Measurements from ENCODE around the gene DCXR.

GRCh38 chr17:82035488-82035887 is 2.0 kb downstream of the DCXR start:
- TF ChIP-seq CTCF (IDR thresholded peaks at IDR 0.05; ENCODE audit: low read depth, low read length) (no peak), EZH2phosphoT487 (IDR thresholded peaks at IDR 0.05; ENCODE audit: low read depth) (no peak)

Data from OCI-LY3 (cell line).